MCF 10A (cell line): ENCODE results near the gene STAT4. TPM values are rescaled to one million over a fixed set of nuclear protein-coding genes. Genes with fewer than 3 reads are reported as not detected.

Experiments
- BruUV-seq: library from RNA; stranded (reverse); fragments of 400-500 nt; replicated peaks from 2 replicates; lab custom pipeline; 2021; lab: Mats Ljungman, UMichigan
- CTCF ChIA-PET: fragments of 300-600 bp; sonication (Branson Sonifier 250); formaldehyde crosslinking; extraction: SDS; loops from one replicate; lab custom pipeline; 2021; ENCODE audit warnings: antibody characterized with exemption, inconsistent platforms; lab: Yijun Ruan, JAX
- POLR2A ChIA-PET: fragments of 300-600, 350-650 bp; sonication (Branson Sonifier 250); formaldehyde crosslinking; extraction: SDS; loops from one replicate; lab custom pipeline; 2020; ENCODE audit warnings: antibody characterized with exemption, inconsistent platforms; lab: Yijun Ruan, JAX
- DNase-seq: peaks from one replicate; pipeline ENCODE4 v3.0.0-alpha.2; 2018; ENCODE audit not compliant: unreplicated experiment
- H3K27ac Mint-ChIP-seq: one replicate; pipeline ENCODE4 v1.8.0; 2022; ENCODE audit warnings: mild to moderate bottlenecking, low read depth, mixed read lengths; ENCODE audit not compliant: unreplicated experiment
- H3K27me3 Mint-ChIP-seq: one replicate; pipeline ENCODE4 v1.8.0; 2022; ENCODE audit warnings: mixed read lengths; ENCODE audit not compliant: insufficient read depth, unreplicated experiment
- H3K36me3 Mint-ChIP-seq: one replicate; pipeline ENCODE4 v1.8.0; 2022; ENCODE audit warnings: mild to moderate bottlenecking, moderate library complexity, mixed read lengths; ENCODE audit not compliant: insufficient read depth, unreplicated experiment
- H3K4me1 Mint-ChIP-seq: one replicate; pipeline ENCODE4 v1.8.0; 2022; ENCODE audit warnings: mixed read lengths; ENCODE audit not compliant: insufficient read depth, unreplicated experiment
- H3K4me3 Mint-ChIP-seq: one replicate; pipeline ENCODE4 v1.8.0; 2022; ENCODE audit warnings: mild to moderate bottlenecking, moderate library complexity, mixed read lengths; ENCODE audit not compliant: unreplicated experiment
- H3K9me3 Mint-ChIP-seq: one replicate; pipeline ENCODE4 v1.8.0; 2022; ENCODE audit warnings: mixed read lengths; ENCODE audit not compliant: unreplicated experiment
- intact Hi-C: fragments of 100-400 bp; cut with micrococcal nuclease; formaldehyde crosslinking; loops from 2 replicates; pipeline ENCODE4 v1.14.1; 2022
- total RNA-seq: library from RNA; stranded (reverse); gene quantifications from 2 replicates; pipeline ENCODE4 v1.2.3, GENCODE V29; 2022
- TF ChIP-seq, protein P1 (sequence below): fragments of 200-600 bp; IDR thresholded peaks from one replicate; pipeline ENCODE4 v1.8.0; 2022; ENCODE audit warnings: antibody characterized with exemption, mild to moderate bottlenecking; ENCODE audit not compliant: unreplicated experiment

Gene STAT4
- total RNA-seq, 1 experiment from 2014 or later = 1.4 TPM

DNA sequence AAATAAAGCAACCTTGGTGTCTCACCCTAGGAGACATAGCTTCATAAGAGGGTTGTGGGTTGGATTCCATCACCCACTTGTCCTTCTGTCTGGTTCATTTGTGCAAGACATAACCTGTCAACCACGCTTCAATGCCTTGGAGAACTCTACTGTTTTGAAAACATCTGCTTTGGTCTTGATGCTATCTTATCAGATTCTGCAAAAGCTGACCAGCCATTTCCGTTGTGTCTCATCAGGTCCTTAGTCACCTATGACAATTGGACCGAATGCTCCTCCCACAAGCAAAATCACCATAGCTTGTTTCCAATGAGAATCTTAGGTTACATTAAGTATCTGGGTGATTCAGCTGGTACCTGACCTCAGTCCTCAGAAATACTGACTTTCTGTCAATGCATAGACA lies 35.4 kb downstream of the STAT4 start:
- no peaks in the 10 kb centered on the region for H3K9me3 Mint-ChIP-seq
- intact Hi-C loops = no loop called here
- H3K27ac Mint-ChIP-seq = no peak overlapping the region
- ChIA-PET CTCF (interaction anchor here (1.6 kb wide), 1 partner anchor 63 kb away, joined by 5 read pairs; no protein-coding TSS in a partner anchor), POLR2A (no interaction called here)
- no peaks in the 10 kb centered on the region for H3K27me3 Mint-ChIP-seq
- no peak for DNase-seq
- H3K4me1 Mint-ChIP-seq = no peaks in the 10 kb centered on the region
- BruUV-seq = no TSS peak
- TF ChIP-seq, protein P1, sequence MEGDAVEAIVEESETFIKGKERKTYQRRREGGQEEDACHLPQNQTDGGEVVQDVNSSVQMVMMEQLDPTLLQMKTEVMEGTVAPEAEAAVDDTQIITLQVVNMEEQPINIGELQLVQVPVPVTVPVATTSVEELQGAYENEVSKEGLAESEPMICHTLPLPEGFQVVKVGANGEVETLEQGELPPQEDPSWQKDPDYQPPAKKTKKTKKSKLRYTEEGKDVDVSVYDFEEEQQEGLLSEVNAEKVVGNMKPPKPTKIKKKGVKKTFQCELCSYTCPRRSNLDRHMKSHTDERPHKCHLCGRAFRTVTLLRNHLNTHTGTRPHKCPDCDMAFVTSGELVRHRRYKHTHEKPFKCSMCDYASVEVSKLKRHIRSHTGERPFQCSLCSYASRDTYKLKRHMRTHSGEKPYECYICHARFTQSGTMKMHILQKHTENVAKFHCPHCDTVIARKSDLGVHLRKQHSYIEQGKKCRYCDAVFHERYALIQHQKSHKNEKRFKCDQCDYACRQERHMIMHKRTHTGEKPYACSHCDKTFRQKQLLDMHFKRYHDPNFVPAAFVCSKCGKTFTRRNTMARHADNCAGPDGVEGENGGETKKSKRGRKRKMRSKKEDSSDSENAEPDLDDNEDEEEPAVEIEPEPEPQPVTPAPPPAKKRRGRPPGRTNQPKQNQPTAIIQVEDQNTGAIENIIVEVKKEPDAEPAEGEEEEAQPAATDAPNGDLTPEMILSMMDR = no peak
- H3K4me3 Mint-ChIP-seq = no peak overlapping the region
- no peaks in the 10 kb centered on the region for H3K36me3 Mint-ChIP-seq

DNA sequence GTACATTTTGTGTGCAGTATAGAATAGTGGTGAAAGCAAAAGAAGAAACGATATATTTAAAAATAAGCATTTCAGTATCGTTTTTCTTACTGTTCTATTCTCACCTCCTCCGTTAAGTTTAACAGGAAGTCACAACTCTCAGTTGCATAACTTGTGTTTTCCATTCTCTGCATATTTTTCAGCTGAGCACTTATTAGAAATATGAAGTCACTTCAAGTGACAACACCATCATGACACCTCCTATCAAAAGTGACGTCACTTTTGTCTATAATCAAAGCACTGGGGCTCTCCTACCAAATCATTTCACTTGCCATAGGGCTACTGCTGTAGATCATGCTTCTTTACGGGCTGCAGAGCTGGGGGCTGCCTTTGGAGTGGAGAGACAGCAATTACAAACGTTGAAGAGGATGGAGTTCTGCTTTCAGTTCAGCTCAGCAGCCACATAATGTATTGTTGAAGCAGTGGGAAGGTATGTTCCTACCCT lies 36.3 kb downstream of the STAT4 start:
- Mint-ChIP-seq H3K27me3 (no peaks in the 10 kb centered on the region), H3K4me1 (no peaks in the 10 kb centered on the region), H3K36me3 (no peaks in the 10 kb centered on the region), H3K9me3 (no peaks in the 10 kb centered on the region), H3K27ac (no peak overlapping the region), H3K4me3 (no peak overlapping the region)
- CTCF ChIA-PET = interaction anchor here (1.6 kb wide), 1 partner anchor 62 kb away, joined by 5 read pairs; no protein-coding TSS in a partner anchor
- TF ChIP-seq, protein P1 = no peak
- DNase-seq = no peak
- intact Hi-C loops = no loop called here
- POLR2A ChIA-PET = no interaction called here
- BruUV-seq = no TSS peak

DNA sequence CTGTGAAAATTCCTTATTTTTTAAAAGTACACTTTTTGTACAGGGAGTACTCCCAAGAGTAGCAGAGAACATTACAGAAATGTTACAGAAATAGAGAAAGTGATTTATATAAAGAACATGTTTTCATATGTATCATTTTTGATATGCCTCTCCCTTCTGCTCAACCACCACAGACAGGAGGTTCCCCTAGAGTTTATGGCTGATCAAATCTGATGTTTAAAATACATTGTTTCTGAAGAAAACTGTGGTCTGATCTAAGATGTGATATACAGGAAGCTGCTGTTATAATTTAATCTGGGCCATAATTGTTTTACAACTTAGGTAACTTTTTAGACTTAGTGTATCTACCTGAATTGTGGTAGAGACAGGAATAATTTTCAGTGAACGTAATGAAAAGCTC lies 37.0 kb downstream of the STAT4 start:
- TF ChIP-seq, protein P1 = no peak
- Mint-ChIP-seq H3K4me1 (no peaks in the 10 kb centered on the region), H3K4me3 (no peak overlapping the region), H3K36me3 (no peaks in the 10 kb centered on the region), H3K27ac (no peak overlapping the region), H3K27me3 (no peaks in the 10 kb centered on the region), H3K9me3 (no peaks in the 10 kb centered on the region)
- intact Hi-C loops = no loop called here
- CTCF ChIA-PET = no interaction called here
- BruUV-seq = no TSS peak
- POLR2A ChIA-PET = no interaction called here
- DNase-seq = no peak

DNA sequence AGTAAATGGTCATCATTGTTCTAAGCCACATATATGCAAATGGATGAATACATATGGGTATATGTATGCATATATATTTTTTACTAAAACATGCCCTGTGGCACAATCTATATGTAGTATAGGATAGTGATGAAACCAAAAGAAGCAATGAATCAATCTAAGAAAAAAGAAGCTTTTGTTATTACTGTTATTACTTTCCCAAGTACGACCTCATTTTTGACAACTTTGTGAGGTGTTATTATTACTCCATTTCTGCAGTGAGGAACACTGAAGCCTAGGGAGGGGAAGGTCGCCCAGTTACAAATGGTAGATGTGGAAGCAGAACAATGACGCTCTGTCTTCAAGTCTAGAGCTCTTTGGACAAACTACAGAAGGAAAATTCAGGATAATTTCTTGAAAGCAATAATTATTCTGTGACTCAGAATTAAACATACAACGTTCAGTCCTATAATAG lies 38.3 kb downstream of the STAT4 start:
- H3K27me3 Mint-ChIP-seq = no peaks in the 10 kb centered on the region
- no peak overlapping the region for H3K27ac Mint-ChIP-seq
- TF ChIP-seq, protein P1 = no peak
- no TSS peak for BruUV-seq
- intact Hi-C loops = no loop called here
- DNase-seq = no peak
- no peak overlapping the region for H3K4me3 Mint-ChIP-seq
- H3K9me3 Mint-ChIP-seq = no peaks in the 10 kb centered on the region
- no peaks in the 10 kb centered on the region for H3K4me1 Mint-ChIP-seq
- POLR2A ChIA-PET = no interaction called here
- H3K36me3 Mint-ChIP-seq = no peaks in the 10 kb centered on the region
- CTCF ChIA-PET = interaction anchor here (1.0 kb wide), 1 partner anchor 139 kb away, joined by 3 read pairs; no protein-coding TSS in a partner anchor
